ENCODE measurements around the gene FDPS.
A peak's percentile ranks its signal among the peaks of the same experiment; 100 is the strongest.

Gene FDPS

DNA sequence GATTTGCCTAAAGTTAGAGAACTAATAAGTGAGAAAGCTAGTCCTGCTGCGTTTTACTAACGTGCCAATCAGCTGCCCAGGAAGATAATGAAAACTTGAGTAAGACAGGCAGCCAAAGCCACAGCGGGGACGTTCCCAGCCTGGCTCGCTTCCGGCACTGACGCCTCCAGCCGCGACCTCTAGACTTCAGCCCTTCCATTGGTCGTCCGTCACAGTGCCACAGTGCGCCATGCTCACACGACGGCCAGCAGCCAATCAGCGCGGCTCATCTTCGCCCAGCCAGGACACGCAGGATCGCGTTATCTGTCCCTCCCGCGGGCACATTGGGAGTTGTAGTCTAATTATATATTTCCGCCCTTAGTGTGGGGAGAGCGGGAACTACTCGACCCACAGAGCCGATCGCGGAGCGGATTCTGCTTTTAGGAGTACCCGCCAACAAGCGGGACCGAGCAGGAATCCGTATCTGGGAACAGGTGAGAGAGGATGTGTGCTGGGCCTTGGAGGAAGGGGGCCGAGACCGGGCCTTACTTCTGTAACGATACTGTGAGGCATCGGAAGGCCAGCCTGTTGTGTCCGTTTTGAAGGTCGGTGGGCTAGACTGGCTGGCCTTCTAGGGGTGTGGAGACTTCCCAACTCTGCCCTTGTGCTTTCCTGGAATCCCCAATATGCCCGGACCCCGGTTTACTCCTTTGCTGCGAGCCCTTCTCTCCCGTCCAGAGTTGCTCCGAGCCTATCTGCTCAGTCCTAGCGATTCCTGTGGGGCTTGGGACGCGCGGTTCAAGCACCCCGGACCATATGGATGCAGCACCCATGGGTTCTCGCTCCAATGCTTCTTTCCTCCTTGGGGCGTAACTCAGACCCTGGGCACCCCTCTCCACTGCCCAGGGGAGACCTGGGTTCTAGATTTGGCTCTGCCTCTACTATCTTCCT lies at the start of gene FDPS (continued):
- TF ChIP-seq, protein P1, sequence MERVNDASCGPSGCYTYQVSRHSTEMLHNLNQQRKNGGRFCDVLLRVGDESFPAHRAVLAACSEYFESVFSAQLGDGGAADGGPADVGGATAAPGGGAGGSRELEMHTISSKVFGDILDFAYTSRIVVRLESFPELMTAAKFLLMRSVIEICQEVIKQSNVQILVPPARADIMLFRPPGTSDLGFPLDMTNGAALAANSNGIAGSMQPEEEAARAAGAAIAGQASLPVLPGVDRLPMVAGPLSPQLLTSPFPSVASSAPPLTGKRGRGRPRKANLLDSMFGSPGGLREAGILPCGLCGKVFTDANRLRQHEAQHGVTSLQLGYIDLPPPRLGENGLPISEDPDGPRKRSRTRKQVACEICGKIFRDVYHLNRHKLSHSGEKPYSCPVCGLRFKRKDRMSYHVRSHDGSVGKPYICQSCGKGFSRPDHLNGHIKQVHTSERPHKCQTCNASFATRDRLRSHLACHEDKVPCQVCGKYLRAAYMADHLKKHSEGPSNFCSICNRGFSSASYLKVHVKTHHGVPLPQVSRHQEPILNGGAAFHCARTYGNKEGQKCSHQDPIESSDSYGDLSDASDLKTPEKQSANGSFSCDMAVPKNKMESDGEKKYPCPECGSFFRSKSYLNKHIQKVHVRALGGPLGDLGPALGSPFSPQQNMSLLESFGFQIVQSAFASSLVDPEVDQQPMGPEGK (tag by site-specific recombination; IDR thresholded peaks at IDR 0.05), result peak; percentile 26
- TF ChIP-seq, protein P2, sequence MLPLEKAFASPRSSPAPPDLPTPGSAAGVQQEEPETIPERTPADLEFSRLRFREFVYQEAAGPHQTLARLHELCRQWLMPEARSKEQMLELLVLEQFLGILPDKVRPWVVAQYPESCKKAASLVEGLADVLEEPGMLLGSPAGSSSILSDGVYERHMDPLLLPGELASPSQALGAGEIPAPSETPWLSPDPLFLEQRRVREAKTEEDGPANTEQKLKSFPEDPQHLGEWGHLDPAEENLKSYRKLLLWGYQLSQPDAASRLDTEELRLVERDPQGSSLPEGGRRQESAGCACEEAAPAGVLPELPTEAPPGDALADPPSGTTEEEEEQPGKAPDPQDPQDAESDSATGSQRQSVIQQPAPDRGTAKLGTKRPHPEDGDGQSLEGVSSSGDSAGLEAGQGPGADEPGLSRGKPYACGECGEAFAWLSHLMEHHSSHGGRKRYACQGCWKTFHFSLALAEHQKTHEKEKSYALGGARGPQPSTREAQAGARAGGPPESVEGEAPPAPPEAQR (tag by site-specific recombination; IDR thresholded peaks at IDR 0.05), result no peak
- no peak for TF ChIP-seq ZNF664 (tag by site-specific recombination; IDR thresholded peaks at IDR 0.05)
- no peak for TF ChIP-seq ZNF585B (tag by site-specific recombination; IDR thresholded peaks at IDR 0.05)
- peak; percentile 60 for TF ChIP-seq ZSCAN30 (tag by site-specific recombination; IDR thresholded peaks at IDR 0.05)
- TF ChIP-seq ZNF416 (tag by site-specific recombination; IDR thresholded peaks at IDR 0.05), result no peak
- TF ChIP-seq ZNF169 (tag by site-specific recombination; IDR thresholded peaks at IDR 0.05), result no peak
- no peak for TF ChIP-seq ZNF248 (tag by site-specific recombination; IDR thresholded peaks at IDR 0.05)
- no peak for TF ChIP-seq ZNF221 (tag by site-specific recombination; IDR thresholded peaks at IDR 0.05; ENCODE audit: borderline replicate concordance)
- peak; percentile 17; the same call in 1 of the 2 replicates for TF ChIP-seq GLIS2 (tag by site-specific recombination; IDR thresholded peaks at IDR 0.05)
- no peak for TF ChIP-seq ZNF121 (tag by site-specific recombination; IDR thresholded peaks at IDR 0.05)
- TF ChIP-seq ZNF341 (tag by site-specific recombination; IDR thresholded peaks at IDR 0.05; ENCODE audit: low read depth), result peak; percentile 79
- TF ChIP-seq, protein P3, sequence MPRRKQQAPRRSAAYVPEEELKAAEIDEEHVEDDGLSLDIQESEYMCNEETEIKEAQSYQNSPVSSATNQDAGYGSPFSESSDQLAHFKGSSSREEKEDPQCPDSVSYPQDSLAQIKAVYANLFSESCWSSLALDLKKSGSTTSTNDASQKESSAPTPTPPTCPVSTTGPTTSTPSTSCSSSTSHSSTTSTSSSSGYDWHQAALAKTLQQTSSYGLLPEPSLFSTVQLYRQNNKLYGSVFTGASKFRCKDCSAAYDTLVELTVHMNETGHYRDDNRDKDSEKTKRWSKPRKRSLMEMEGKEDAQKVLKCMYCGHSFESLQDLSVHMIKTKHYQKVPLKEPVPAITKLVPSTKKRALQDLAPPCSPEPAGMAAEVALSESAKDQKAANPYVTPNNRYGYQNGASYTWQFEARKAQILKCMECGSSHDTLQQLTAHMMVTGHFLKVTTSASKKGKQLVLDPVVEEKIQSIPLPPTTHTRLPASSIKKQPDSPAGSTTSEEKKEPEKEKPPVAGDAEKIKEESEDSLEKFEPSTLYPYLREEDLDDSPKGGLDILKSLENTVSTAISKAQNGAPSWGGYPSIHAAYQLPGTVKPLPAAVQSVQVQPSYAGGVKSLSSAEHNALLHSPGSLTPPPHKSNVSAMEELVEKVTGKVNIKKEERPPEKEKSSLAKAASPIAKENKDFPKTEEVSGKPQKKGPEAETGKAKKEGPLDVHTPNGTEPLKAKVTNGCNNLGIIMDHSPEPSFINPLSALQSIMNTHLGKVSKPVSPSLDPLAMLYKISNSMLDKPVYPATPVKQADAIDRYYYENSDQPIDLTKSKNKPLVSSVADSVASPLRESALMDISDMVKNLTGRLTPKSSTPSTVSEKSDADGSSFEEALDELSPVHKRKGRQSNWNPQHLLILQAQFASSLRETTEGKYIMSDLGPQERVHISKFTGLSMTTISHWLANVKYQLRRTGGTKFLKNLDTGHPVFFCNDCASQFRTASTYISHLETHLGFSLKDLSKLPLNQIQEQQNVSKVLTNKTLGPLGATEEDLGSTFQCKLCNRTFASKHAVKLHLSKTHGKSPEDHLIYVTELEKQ (tag by site-specific recombination; IDR thresholded peaks at IDR 0.05; ENCODE audit: borderline replicate concordance), result peak; percentile 51; the same call in 1 of the 2 replicates
- TF ChIP-seq, protein P4, sequence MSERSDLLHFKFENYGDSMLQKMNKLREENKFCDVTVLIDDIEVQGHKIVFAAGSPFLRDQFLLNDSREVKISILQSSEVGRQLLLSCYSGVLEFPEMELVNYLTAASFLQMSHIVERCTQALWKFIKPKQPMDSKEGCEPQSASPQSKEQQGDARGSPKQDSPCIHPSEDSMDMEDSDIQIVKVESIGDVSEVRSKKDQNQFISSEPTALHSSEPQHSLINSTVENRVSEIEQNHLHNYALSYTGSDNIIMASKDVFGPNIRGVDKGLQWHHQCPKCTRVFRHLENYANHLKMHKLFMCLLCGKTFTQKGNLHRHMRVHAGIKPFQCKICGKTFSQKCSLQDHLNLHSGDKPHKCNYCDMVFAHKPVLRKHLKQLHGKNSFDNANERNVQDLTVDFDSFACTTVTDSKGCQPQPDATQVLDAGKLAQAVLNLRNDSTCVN (tag by site-specific recombination; optimal IDR thresholded peaks at IDR 0.05), result peak; percentile 92
- no peak for TF ChIP-seq ZSCAN23 (tag by site-specific recombination; IDR thresholded peaks at IDR 0.05)
- no peak for TF ChIP-seq GLI4 (tag by site-specific recombination; IDR thresholded peaks at IDR 0.05)
- TF ChIP-seq, protein P5, sequence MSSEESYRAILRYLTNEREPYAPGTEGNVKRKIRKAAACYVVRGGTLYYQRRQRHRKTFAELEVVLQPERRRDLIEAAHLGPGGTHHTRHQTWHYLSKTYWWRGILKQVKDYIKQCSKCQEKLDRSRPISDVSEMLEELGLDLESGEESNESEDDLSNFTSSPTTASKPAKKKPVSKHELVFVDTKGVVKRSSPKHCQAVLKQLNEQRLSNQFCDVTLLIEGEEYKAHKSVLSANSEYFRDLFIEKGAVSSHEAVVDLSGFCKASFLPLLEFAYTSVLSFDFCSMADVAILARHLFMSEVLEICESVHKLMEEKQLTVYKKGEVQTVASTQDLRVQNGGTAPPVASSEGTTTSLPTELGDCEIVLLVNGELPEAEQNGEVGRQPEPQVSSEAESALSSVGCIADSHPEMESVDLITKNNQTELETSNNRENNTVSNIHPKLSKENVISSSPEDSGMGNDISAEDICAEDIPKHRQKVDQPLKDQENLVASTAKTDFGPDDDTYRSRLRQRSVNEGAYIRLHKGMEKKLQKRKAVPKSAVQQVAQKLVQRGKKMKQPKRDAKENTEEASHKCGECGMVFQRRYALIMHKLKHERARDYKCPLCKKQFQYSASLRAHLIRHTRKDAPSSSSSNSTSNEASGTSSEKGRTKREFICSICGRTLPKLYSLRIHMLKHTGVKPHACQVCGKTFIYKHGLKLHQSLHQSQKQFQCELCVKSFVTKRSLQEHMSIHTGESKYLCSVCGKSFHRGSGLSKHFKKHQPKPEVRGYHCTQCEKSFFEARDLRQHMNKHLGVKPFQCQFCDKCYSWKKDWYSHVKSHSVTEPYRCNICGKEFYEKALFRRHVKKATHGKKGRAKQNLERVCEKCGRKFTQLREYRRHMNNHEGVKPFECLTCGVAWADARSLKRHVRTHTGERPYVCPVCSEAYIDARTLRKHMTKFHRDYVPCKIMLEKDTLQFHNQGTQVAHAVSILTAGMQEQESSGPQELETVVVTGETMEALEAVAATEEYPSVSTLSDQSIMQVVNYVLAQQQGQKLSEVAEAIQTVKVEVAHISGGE (tag by site-specific recombination; conservative IDR thresholded peaks at IDR 0.05; ENCODE audit: low read depth), result peak; percentile 67
- TF ChIP-seq, protein P6, sequence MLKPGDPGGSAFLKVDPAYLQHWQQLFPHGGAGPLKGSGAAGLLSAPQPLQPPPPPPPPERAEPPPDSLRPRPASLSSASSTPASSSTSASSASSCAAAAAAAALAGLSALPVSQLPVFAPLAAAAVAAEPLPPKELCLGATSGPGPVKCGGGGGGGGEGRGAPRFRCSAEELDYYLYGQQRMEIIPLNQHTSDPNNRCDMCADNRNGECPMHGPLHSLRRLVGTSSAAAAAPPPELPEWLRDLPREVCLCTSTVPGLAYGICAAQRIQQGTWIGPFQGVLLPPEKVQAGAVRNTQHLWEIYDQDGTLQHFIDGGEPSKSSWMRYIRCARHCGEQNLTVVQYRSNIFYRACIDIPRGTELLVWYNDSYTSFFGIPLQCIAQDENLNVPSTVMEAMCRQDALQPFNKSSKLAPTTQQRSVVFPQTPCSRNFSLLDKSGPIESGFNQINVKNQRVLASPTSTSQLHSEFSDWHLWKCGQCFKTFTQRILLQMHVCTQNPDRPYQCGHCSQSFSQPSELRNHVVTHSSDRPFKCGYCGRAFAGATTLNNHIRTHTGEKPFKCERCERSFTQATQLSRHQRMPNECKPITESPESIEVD (tag by site-specific recombination; IDR thresholded peaks at IDR 0.05), result no peak; the same call in 1 of the 2 replicates
- TF ChIP-seq, protein P7, sequence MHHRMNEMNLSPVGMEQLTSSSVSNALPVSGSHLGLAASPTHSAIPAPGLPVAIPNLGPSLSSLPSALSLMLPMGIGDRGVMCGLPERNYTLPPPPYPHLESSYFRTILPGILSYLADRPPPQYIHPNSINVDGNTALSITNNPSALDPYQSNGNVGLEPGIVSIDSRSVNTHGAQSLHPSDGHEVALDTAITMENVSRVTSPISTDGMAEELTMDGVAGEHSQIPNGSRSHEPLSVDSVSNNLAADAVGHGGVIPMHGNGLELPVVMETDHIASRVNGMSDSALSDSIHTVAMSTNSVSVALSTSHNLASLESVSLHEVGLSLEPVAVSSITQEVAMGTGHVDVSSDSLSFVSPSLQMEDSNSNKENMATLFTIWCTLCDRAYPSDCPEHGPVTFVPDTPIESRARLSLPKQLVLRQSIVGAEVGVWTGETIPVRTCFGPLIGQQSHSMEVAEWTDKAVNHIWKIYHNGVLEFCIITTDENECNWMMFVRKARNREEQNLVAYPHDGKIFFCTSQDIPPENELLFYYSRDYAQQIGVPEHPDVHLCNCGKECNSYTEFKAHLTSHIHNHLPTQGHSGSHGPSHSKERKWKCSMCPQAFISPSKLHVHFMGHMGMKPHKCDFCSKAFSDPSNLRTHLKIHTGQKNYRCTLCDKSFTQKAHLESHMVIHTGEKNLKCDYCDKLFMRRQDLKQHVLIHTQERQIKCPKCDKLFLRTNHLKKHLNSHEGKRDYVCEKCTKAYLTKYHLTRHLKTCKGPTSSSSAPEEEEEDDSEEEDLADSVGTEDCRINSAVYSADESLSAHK (tag by site-specific recombination; IDR thresholded peaks at IDR 0.05), result no peak
- TF ChIP-seq ZNF157 (tag by site-specific recombination; IDR thresholded peaks at IDR 0.05), result no peak
- no peak for TF ChIP-seq ZNF558 (tag by site-specific recombination; IDR thresholded peaks at IDR 0.05)
- peak; percentile 27; the same call in 1 of the 2 replicates for TF ChIP-seq EGR2 (tag by site-specific recombination; IDR thresholded peaks at IDR 0.05; ENCODE audit: low read depth)

Measured in HEK293 (cell line).